Type B pancreatic cell (in vitro differentiated cells): ENCODE data around the gene DGKI. TPM values are rescaled to one million over a fixed set of nuclear protein-coding genes. Genes with fewer than 3 reads are reported as not detected.

ENCODE experiments used
- DNase-seq: peaks from one replicate; pipeline ENCODE4 v3.0.0; 2021; ENCODE audit warnings: mixed read lengths; ENCODE audit not compliant: unreplicated experiment; ENCODE audit errors: extremely low spot score
- H3K27ac Mint-ChIP-seq: 2 replicates; pipeline ENCODE4 v1.8.0; 2021; ENCODE audit warnings: mild to moderate bottlenecking, mixed read lengths
- H3K27me3 Mint-ChIP-seq: 2 replicates; pipeline ENCODE4 v1.8.0; 2021; ENCODE audit warnings: mixed read lengths
- H3K36me3 Mint-ChIP-seq: 2 replicates; pipeline ENCODE4 v1.8.0; 2021; ENCODE audit warnings: mixed read lengths
- H3K4me1 Mint-ChIP-seq: one replicate; pipeline ENCODE4 v1.8.0; 2021; ENCODE audit warnings: mixed read lengths; ENCODE audit not compliant: unreplicated experiment
- H3K4me3 Mint-ChIP-seq: 2 replicates; pipeline ENCODE4 v1.8.0; 2021; ENCODE audit warnings: mild to moderate bottlenecking, mixed read lengths
- H3K9me3 Mint-ChIP-seq: 2 replicates; pipeline ENCODE4 v1.8.0; 2021; ENCODE audit warnings: mixed read lengths
- total RNA-seq: library from RNA; stranded (reverse); gene quantifications from 2 replicates; pipeline ENCODE4 v1.2.1, GENCODE V29; 2021; ENCODE audit warnings: low replicate concordance
- TF ChIP-seq, protein P1 (sequence below): fragments of 200-600 bp; sonication (generic); conservative IDR thresholded peaks from 2 replicates; pipeline ENCODE4 v1.5.0; 2021; ENCODE audit warnings: antibody characterized with exemption, mild to moderate bottlenecking

Gene DGKI
- total RNA-seq, 1 donor from 2014 or later: 2.8 TPM

- Mint-ChIP-seq H3K27ac (no peak overlapping the region), H3K4me3 (no peak overlapping the region), H3K36me3 (no peaks in the 10 kb centered on the region), H3K4me1 (no peaks in the 10 kb centered on the region), H3K27me3 (peaks cover 2% of the 10 kb centered on the region), H3K9me3 (no peaks in the 10 kb centered on the region)
- TF ChIP-seq, protein P1, sequence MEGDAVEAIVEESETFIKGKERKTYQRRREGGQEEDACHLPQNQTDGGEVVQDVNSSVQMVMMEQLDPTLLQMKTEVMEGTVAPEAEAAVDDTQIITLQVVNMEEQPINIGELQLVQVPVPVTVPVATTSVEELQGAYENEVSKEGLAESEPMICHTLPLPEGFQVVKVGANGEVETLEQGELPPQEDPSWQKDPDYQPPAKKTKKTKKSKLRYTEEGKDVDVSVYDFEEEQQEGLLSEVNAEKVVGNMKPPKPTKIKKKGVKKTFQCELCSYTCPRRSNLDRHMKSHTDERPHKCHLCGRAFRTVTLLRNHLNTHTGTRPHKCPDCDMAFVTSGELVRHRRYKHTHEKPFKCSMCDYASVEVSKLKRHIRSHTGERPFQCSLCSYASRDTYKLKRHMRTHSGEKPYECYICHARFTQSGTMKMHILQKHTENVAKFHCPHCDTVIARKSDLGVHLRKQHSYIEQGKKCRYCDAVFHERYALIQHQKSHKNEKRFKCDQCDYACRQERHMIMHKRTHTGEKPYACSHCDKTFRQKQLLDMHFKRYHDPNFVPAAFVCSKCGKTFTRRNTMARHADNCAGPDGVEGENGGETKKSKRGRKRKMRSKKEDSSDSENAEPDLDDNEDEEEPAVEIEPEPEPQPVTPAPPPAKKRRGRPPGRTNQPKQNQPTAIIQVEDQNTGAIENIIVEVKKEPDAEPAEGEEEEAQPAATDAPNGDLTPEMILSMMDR: no peak
- no peak for DNase-seq
Measured at GRCh38 chr7:137768366-137768765, 78.4 kb downstream of the DGKI start.

DNA sequence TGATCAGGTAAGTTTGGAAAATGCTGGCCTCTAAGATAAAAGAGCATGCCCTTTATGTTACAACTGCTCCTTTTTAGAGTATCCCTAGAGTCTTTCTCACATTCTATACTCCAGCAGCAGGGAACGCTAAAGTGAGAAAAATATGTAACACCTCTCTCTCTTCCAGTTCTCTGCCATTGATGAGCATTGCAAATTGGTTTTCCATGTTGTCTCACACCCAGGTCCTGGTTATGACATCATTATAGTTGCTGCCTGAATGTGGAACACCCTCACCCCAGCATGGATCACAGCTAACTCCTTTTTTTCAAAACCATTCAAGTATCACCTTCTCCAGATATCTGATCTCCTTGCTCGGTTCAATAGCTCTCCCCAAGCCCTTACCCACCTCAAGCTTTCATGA, 84.4 kb downstream of the DGKI start:
- H3K9me3 Mint-ChIP-seq: peaks cover 7% of the 10 kb centered on the region

DNA sequence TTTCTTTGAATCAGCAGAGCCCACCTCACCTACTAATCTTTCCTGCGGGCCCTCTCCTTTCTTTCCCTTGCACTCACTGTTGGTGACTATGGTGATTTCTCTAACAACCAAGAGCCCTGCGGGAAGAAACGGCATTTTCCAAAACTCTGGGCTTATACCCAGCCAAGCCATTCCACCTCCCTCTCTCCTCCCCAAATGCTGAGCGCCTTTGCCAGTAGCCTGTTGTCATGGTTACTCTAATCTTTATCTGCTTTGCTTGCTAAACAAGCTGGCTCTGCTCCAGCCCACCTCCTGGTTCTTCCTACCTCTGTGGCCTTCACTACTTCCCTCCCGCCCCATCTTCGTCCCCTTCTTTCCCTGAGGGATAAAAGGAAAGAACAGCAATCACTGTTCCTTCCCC, 86.7 kb downstream of the DGKI start:
- peaks cover 21% of the 10 kb centered on the region for H3K27me3 Mint-ChIP-seq
- H3K27ac Mint-ChIP-seq: no peak overlapping the region
- H3K4me1 Mint-ChIP-seq: peaks cover 29% of the 10 kb centered on the region

More for the DNA sequence above, 84.4 kb downstream of the DGKI start:
- TF ChIP-seq, protein P1: no peak
- no peaks in the 10 kb centered on the region for H3K36me3 Mint-ChIP-seq
- H3K27me3 Mint-ChIP-seq: peaks cover 6% of the 10 kb centered on the region
- H3K27ac Mint-ChIP-seq: no peak overlapping the region
- no peak for DNase-seq
- peaks cover 11% of the 10 kb centered on the region for H3K4me1 Mint-ChIP-seq
- H3K4me3 Mint-ChIP-seq: no peak overlapping the region

GRCh38 chr7:137757146-137757925, 89.4 kb downstream of the DGKI start:
- peaks cover 48% of the 10 kb centered on the region for H3K4me1 Mint-ChIP-seq
- H3K27me3 Mint-ChIP-seq: peaks cover 44% of the 10 kb centered on the region
- no peaks in the 10 kb centered on the region for H3K36me3 Mint-ChIP-seq
- no peak overlapping the region for H3K4me3 Mint-ChIP-seq
- H3K9me3 Mint-ChIP-seq: peaks cover 7% of the 10 kb centered on the region
- TF ChIP-seq, protein P1: no peak
- no peak overlapping the region for H3K27ac Mint-ChIP-seq
- DNase-seq: no peak

More for the DNA sequence above, 86.7 kb downstream of the DGKI start:
- TF ChIP-seq, protein P1: no peak
- peaks cover 7% of the 10 kb centered on the region for H3K9me3 Mint-ChIP-seq
- no peaks in the 10 kb centered on the region for H3K36me3 Mint-ChIP-seq
- DNase-seq: no peak
- H3K4me3 Mint-ChIP-seq: no peak overlapping the region

DNA sequence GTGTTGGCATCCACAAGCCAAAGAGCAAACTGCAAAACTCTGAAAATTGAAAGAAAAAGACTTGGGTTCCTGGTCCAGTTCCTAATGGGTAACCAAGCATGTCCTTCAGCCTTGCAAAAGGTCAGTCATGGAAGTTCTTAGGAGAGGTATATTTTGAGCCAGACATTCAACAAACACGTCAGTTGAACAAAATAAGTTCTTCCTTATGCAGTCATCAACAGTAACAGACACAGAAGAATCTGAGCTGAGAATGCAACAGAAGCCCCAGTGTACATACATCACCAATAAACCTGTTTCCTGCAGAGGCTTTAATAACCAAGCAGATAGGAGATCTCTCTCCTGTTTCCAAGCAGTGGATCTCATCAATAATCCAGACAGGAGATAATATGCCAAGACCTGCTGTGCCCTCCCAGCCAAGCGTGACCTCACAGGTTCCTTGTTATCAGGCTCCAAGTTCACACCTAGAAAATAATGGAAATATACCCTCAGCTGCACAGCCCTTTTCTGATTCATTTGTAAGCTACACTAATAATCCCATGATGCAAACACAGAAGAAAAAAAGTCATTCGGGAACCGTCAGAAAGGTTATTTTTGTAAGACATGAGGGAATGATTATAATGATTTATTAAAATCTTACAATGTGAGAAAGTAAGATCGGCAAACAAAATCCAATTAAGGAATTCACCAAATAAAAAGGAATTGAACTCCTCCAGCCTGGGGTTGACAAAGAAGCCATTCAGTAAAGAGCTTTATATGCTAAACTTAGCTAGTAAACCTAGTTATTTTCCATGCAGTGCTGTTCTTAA, 90.7 kb downstream of the DGKI start:
- H3K4me1 Mint-ChIP-seq: peaks cover 48% of the 10 kb centered on the region
- TF ChIP-seq, protein P1: no peak
- H3K4me3 Mint-ChIP-seq: no peak overlapping the region
- H3K27me3 Mint-ChIP-seq: peaks cover 47% of the 10 kb centered on the region
- no peak for DNase-seq
- no peaks in the 10 kb centered on the region for H3K9me3 Mint-ChIP-seq
- H3K27ac Mint-ChIP-seq: no peak overlapping the region
- no peaks in the 10 kb centered on the region for H3K36me3 Mint-ChIP-seq
